Fibroblast of villous mesenchyme (primary cell): ENCODE measurements around the gene KCNG1. TPM values are rescaled to one million over a fixed set of nuclear protein-coding genes. Genes with fewer than 3 reads are reported as not detected.

Experiments used
- DNase-seq: peaks from one replicate; pipeline ENCODE4 v3.0.0-alpha.2; 2010; ENCODE audit warnings: low read depth
- H3K4me3 ChIP-seq: 2 replicates; pipeline ENCODE4 v1.5.1; 2011; ENCODE audit warnings: low read depth, mild to moderate bottlenecking, low read length
- total RNA-seq: library from RNA; depleted of rRNA; stranded (reverse); fragments of >200 nt; gene quantifications from 2 replicates; pipeline ENCODE4 v1.2.3, GENCODE V29; 2012
- TF ChIP-seq, protein P1 (sequence below): IDR thresholded peaks from 2 replicates; pipeline ENCODE4 v1.5.1; 2012; ENCODE audit warnings: low read depth, mild to moderate bottlenecking, low read length; ENCODE audit not compliant: insufficient read depth

The KCNG1 gene
- total RNA-seq, 1 donor = 3.0 TPM

DNA sequence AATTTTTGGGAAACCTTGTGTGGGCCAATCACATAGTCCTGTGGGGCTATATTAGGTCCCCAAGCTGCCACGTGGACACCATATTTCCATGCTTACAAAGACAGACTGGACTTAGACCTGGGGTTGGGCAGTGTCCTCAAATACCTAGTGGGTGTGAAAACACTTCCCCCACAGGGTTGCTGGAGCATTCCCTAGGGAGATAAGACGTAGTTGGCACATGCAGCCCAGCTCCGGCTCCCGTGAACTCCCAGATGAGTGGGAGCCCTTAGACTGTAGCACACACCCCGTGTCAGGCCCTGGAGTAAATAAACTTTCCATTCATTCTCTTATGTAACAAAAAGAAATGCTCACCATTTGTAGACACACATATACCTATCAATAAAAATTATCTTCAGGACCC, 14.2 kb downstream of the KCNG1 start:
- no peak for DNase-seq
- TF ChIP-seq, protein P1, sequence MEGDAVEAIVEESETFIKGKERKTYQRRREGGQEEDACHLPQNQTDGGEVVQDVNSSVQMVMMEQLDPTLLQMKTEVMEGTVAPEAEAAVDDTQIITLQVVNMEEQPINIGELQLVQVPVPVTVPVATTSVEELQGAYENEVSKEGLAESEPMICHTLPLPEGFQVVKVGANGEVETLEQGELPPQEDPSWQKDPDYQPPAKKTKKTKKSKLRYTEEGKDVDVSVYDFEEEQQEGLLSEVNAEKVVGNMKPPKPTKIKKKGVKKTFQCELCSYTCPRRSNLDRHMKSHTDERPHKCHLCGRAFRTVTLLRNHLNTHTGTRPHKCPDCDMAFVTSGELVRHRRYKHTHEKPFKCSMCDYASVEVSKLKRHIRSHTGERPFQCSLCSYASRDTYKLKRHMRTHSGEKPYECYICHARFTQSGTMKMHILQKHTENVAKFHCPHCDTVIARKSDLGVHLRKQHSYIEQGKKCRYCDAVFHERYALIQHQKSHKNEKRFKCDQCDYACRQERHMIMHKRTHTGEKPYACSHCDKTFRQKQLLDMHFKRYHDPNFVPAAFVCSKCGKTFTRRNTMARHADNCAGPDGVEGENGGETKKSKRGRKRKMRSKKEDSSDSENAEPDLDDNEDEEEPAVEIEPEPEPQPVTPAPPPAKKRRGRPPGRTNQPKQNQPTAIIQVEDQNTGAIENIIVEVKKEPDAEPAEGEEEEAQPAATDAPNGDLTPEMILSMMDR = no peak
- no peak overlapping the region for H3K4me3 ChIP-seq

DNA sequence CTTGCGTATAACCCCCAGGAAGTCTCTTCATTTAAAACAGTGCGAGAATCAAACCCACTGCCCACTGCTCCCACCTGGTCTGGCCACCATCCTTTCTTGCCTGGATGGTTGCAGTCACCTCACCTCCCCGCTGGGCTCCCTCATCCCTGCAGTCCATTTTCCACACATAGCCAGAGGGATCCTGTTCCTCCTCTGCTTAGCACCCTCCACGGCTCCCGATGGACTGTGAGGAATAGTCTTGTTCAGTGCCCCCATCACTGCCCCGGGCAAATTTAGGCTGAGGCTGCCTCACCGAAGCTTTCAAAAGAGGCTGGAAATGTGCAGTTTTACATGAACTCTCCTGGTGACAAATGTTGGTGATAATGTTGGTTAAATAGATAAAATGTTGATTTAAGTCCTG, 17.7 kb downstream of the KCNG1 start:
- DNase-seq = no peak
- no peak overlapping the region for H3K4me3 ChIP-seq
- TF ChIP-seq, protein P1 = no peak

DNA sequence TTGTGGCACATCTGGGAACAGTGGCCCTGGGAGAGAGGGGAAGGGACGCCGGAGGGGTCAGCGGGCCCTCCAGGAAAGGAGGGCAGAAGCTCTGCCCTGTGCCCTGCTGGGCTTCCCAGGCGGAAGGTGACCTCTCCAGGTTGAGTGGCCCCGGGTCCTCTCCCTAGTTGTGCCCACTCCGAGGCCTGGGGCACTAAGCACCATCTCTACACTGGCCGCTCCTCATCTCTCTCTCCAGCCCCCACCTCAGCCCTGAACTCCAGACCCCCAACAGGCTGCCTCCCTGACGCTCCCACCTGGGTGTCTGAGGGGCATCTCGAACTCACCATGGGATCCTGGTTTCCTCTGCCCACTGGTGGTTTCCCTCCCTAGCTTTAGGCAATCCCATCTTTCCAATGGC, 18.1 kb downstream of the KCNG1 start:
- TF ChIP-seq, protein P1 = no peak
- no peak for DNase-seq
- H3K4me3 ChIP-seq = no peak overlapping the region

DNA sequence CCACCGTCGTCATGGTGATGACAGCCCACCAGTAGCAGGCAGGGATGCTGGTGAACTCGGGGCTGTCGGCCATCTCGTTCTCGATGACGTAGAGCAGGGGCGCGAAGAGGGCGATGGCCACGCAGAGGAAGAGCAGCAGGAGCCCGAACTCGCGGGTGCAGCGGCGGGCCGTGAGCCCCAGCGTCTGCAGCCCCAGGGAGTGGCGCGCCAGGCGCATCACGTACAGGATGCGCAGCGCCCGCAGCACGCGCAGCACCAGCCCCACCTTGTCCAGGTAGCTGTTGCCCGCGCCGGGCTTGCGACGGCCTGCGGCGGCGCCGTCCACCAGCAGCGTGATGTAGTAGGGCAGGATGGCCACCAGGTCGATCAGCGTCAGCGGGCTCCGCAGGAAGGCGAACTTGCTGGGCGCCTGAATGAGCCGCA, 18.6 kb downstream of the KCNG1 start:
- DNase-seq = no peak
- H3K4me3 ChIP-seq = no peak overlapping the region
- TF ChIP-seq, protein P1 = no peak

DNA sequence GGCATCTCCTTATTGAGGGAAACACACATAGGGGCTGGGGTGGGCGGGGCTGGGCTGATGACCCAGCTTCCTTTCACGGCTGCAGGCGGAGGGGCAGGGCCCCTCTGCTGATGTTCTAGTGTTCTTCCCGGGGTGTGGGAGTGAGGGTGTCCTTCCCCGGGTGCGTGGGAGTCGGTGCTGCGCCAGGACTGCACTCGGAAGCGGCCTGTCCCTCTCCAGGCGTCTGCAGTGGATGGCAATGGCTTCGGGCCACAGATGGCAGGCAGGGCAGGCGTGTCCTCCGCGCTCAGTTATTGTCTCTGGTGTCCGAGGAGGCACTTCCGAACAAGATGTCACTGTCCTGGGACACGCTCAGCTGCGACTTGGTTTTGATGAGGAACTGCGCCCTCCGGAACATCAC, 19.2 kb downstream of the KCNG1 start:
- no peak overlapping the region for H3K4me3 ChIP-seq
- TF ChIP-seq, protein P1 = no peak
- DNase-seq = no peak

DNA sequence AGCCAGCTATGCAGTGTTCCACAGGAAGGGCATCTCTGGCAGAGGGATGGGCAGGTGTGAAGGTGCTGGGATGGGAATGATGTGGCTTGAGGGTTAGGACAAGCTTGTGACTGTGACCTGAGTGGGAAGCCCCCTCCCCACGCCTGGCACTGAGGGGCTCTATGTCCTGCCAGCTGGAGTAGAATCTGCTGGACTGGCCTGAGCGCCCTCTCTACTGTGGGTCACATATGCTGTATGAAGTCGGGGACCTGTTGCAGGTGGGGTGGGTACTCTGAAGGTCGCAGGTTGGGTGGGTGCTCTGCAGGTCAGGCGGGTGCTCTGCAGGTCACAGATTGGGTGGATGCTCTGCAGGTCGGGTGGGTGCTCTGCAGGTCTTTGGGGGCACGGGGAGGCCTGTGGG, 20.3 kb downstream of the KCNG1 start:
- no peak for DNase-seq
- no peak overlapping the region for H3K4me3 ChIP-seq
- TF ChIP-seq, protein P1 = no peak
